ENCODE results near the gene TMPRSS4.

The TMPRSS4 gene

GRCh38 chr11:118104491-118104890, 27.6 kb downstream of the TMPRSS4 start:
- no peak for DNase-seq (ENCODE audit: low read depth in 1 of 2, low spot score in 1 of 2)

GRCh38 chr11:118105657-118106305, 28.9 kb downstream of the TMPRSS4 start:
- DNase-seq (ENCODE audit: low read depth in 1 of 2, low spot score in 1 of 2): no peak

GRCh38 chr11:118106789-118107335, 30.0 kb downstream of the TMPRSS4 start:
- DNase-seq (ENCODE audit: low read depth in 1 of 2, low spot score in 1 of 2): no peak

GRCh38 chr11:118108513-118108912, 31.6 kb downstream of the TMPRSS4 start:
- no peak for DNase-seq (ENCODE audit: low read depth in 1 of 2, low spot score in 1 of 2)

GRCh38 chr11:118109231-118109630, 32.4 kb downstream of the TMPRSS4 start:
- DNase-seq (ENCODE audit: low read depth in 1 of 2, low spot score in 1 of 2): no peak

- DNase-seq (ENCODE audit: low read depth in 1 of 2, low spot score in 1 of 2): no peak
Measured at GRCh38 chr11:118111019-118111743, 34.3 kb downstream of the TMPRSS4 start.

- DNase-seq (ENCODE audit: low read depth in 1 of 2, low spot score in 1 of 2): no peak
Measured at GRCh38 chr11:118111744-118112035, 34.8 kb downstream of the TMPRSS4 start.

- no peak for DNase-seq (ENCODE audit: low read depth in 1 of 2, low spot score in 1 of 2)
Measured at GRCh38 chr11:118112711-118113430, 36.0 kb downstream of the TMPRSS4 start.

GRCh38 chr11:118114266-118114665, 37.4 kb downstream of the TMPRSS4 start:
- no peak for DNase-seq (ENCODE audit: low read depth in 1 of 2, low spot score in 1 of 2)

GRCh38 chr11:118115048-118115447, 38.2 kb downstream of the TMPRSS4 start:
- DNase-seq (ENCODE audit: low read depth in 1 of 2, low spot score in 1 of 2): no peak

GRCh38 chr11:118117790-118118601, 41.1 kb downstream of the TMPRSS4 start:
- DNase-seq (ENCODE audit: low read depth in 1 of 2, low spot score in 1 of 2): no peak

GRCh38 chr11:118120793-118121192, 43.9 kb downstream of the TMPRSS4 start:
- no peak for DNase-seq (ENCODE audit: low read depth in 1 of 2, low spot score in 1 of 2)

- DNase-seq (ENCODE audit: low read depth in 1 of 2, low spot score in 1 of 2): no peak
Measured at GRCh38 chr11:118124929-118125535, 48.2 kb downstream of the TMPRSS4 start.

GRCh38 chr11:118126082-118126838, 49.4 kb downstream of the TMPRSS4 start:
- DNase-seq (ENCODE audit: low read depth in 1 of 2, low spot score in 1 of 2): no peak

- no peak for DNase-seq (ENCODE audit: low read depth in 1 of 2, low spot score in 1 of 2)
Measured at GRCh38 chr11:118128310-118128709, 51.4 kb downstream of the TMPRSS4 start.

- DNase-seq (ENCODE audit: low read depth in 1 of 2, low spot score in 1 of 2): no peak
Measured at GRCh38 chr11:118128721-118129470, 52.0 kb downstream of the TMPRSS4 start.

- DNase-seq (ENCODE audit: low read depth in 1 of 2, low spot score in 1 of 2): no peak
Measured at GRCh38 chr11:118129471-118130172, 52.7 kb downstream of the TMPRSS4 start.

- DNase-seq (ENCODE audit: low read depth in 1 of 2, low spot score in 1 of 2): no peak
Measured at GRCh38 chr11:118132385-118133151, 55.7 kb downstream of the TMPRSS4 start.

Data from stimulated activated CD4-positive, alpha-beta T cell treated with anti-CD3 and anti-CD28 coated beads, Interleukin-15, amount 100 ng/mL, for 1 hour (primary cell).